NCI-H1930 (cell line): Measurements from ENCODE around the gene SMO.
"Not testable (repeated sequence)": the region's sequence is repeated elsewhere in the genome, so short reads cannot be mapped to it uniquely, and the experiment has no call there.

ENCODE experiments used
- DNase-seq, 2 experiments: peaks; one replicate each; lab custom pipeline; 2025; lab: John Stamatoyannopoulos, UW

The SMO gene

DNA sequence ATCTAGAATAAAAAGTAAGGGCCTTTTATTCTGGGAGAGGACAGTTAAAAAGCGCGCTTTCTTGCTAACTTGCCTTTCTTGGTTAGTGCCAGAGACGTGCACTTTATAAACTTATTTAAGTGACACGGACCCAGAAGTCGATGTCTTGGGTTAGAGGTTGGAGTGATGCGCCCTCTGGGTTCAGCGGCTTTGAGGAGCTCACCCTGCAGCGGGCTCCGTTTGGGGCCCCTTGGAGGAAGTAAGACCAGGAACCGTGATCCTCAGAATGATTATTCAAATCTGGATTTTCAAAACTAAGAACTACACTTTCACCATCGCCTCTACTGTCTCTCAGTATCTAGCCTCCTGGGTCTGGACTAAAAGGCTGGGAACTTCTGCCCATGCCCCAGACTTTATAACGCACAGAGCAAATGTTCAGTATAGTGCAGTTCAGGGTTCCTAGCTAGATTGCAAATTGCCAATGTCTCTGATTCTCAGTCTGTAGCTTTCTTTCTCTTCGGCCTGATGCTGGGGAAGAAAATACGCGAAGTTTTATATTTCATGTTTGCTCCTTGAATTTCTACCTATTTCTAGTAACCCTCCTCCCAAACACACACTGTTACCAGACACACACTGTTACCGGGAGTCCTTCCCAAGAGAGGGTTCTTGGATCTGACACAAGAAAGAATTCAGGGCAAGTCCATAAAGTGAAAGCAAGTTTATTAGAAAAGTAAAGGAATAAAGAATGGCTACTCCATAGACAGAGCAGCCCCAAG is 18.6 kb upstream of the SMO start:
- DNase-seq: no peak

DNA sequence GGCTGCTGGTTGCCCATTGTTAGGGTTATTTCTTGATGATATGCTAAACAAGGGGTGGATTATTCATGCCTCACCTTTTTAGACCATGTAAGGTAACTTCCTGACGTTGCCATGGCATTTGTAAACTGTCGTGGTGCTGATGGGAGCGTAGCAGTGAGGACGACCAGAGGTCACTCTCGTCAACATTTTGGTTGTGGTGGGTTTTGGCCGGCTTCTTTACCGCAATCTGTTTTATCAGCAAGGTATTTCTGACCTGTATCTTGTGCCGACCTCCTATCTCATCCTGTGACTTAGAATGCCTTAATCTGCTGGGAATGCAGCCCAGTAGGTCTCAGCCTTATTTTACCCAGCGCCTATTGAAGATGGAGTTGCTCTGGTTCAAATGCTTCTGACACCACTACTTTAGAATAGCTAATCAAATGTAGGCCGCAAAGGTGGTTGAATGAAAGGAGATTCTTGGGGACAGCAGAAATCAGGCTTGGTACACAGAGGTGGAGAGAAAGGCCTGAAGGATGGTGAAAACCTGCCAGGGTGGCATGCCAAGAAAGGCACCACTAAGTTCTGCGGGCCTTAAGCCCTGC is 17.9 kb upstream of the SMO start:
- DNase-seq: no peak

DNA sequence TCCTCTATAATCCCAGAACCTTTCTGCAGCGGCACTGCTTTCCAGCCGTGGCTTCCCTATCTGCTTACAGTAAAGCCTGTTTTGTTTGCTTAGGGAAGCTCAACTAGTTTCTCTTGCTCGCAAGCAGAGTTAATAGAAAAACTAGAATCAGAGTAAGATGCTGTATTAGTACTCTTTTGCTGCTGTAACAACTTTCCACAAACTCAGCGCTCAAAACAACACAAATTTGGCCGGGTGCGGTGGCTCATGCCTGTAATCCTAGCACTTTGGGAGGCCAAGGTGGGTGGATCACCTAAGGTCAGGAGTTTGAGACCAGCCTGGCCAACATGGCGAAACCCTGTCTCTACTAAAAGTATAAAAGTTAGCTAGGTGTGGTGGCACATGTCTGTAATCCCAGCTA is 14.6 kb upstream of the SMO start:
- not testable (repeated sequence) for DNase-seq

DNA sequence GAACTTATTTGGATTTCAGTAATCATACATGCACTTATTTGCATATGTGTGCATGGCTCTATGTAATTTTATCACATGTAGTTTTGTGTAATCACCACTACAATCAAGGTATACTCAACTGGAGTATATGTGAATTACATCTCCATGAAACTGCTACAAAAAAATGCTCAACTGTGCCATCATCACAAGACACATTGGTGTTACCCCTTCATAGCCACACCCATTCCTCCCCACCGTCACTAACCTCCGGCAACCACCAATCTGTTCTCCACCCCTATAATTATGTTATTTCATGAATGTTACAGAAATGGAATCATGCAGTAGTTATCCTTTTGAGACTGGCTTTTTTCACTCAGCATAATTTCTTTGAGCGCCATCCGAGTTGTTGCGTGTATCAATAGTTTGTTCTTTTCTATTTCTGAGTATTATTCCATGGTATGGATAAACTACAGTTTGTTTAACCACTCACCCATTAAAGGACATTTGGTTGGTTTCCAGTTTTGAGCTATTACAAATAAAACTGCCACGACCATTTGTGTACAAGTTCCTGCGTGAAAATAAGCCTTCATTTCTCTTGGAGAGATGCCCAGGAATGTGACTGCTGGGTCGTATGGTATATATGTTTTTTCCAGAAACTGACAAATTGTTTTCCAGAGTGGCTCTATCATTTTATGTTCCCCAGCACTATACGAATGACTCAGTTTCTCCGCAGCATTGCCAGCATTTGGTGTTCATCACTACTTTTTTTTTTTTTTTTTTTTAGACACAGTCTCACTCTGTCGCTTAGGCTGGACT is 11.3 kb upstream of the SMO start:
- DNase-seq: no peak

DNA sequence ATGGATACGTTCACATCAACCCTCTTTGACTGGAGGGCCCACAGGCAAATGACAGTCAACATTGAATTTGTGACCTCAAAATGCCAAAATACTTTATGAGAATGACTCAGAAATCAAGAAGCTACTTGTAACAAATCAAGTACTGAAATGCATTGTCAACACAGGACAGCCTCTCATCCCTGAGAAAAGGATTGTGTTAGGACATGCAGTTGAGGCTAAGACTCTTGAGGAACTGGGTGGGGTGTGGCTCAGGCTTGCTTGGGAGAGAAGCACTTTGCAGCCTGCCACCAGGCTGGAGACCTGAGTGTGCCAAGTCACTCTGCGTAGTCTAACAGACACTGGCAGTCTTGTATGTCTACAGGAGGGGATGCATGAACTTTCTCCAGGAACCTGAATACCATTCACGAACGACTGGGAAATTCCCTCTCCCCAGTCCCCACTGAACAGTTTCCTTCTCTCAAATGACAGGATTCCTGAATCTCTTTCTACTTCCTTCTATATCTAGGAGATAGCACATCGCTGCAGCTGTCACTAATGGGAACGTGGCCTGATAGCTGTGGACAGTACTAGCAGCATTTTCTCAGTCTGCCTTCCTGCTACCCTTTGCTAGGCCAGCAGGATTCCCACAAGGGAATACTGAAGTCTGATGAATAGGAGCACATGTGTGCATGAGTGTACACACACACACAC is 3.3 kb upstream of the SMO start:
- no peak for DNase-seq

DNA sequence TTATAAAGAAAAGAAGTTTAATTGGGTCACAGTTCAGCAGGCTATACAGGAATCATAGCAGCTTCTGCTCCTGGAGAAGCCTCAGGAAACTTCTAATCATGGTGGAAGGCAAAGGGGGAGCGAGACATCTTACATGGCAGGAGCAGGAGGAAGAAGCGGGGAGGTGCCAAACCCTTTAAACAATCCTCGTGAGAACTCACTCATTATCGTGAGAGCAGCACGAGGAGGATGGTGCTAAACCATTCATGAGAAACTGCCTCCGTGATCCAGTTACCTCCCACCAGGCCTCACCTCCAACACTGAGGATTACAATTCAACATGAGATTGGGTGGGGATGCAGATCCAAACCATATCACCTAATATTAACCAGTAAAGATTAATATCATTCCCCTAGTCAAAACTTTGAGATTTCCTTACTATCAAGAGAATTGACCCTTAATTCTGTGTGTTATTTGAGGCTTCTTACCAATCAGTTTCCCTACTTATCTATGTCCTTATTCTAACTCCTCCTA is 1.6 kb upstream of the SMO start:
- no peak for DNase-seq

DNA sequence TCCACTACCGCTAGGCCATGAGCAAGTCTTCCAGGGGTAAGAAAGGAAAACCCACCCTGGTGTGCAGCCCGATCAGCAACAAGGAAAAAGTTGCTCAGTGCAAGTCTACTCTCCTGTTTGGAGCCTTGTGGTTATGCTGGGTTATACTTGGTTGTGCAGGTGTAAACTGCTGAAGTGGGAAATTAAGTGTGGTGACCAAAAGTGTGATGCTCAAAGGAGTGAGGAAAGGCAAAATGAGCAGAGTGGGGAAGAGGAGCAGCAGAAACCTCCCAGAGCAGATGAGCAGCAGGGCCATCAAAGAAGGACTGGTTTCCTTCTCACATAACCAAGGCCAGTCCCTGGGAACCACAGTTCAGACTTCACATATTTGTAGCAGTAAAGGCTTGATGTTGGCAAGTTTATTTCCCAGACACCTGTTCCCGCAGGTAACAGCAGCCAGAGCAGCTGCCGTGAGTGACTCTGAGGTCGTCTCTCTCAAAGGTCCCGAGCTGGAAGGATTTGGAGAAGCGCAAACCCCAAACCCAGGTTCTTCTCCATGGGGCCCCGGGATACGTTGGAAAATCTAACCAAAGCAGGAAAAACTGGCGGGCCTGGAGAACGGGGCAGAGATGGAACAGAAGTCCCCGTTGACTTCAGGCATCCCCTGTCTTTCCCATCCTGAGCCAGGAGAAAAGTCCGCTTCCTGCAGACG is 607 bp upstream of the SMO start:
- no peak for DNase-seq

DNA sequence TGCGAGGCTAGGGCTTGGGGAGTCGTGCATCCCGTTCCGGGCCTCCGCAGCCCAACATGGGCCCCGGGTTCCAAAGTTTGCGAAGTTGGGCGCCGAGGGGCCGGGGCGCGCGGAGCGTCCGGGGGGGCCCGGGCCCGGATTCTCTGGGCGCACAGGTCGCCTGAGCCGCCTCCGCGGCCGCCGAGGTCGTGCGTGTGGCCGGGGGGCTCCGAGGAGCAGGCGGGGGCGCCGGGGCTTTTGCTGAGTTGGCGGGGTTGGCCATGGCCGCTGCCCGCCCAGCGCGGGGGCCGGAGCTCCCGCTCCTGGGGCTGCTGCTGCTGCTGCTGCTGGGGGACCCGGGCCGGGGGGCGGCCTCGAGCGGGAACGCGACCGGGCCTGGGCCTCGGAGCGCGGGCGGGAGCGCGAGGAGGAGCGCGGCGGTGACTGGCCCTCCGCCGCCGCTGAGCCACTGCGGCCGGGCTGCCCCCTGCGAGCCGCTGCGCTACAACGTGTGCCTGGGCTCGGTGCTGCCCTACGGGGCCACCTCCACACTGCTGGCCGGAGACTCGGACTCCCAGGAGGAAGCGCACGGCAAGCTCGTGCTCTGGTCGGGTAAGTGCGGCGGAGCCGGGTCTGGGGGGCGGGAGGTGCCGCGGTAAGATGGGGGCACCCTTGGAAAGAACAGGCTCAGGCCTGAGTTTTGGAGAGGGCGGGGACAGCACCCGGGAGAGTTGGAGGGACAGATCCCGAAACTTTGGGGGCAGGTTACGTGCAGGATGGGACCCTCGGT is 643 bp downstream of the SMO start:
- DNase-seq: no peak

DNA sequence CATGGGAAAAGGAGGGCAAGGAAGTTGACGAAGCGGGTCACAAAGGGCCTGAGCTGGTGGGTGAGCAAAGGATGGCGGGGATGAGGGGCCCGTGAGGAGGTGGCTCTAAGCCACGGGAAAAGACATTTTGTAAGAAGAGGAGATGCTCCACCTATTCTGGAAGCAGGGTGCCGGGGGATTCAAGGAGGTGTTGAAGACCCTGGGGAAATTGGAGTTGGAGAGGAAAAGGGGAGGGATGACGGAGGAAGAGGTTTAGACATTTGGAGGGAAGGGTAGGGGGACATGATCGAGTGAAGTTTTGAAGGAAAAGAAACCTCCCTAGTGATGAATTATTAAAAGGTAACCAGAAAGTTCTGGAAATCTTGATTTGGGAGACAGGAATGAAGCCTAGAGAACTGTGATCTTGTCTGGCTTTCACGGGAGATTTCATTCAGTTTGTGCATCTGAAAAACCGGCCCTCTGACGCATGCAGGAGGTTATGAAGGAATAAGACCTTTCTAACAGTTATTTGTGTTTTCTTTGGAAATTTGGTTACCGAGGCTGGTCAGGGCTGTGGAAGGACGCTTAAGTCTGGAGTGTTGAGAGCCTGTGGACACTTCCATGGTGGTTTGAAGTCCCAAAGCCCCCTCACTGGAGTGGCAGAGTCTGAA is 1.4 kb downstream of the SMO start:
- DNase-seq: no peak

DNA sequence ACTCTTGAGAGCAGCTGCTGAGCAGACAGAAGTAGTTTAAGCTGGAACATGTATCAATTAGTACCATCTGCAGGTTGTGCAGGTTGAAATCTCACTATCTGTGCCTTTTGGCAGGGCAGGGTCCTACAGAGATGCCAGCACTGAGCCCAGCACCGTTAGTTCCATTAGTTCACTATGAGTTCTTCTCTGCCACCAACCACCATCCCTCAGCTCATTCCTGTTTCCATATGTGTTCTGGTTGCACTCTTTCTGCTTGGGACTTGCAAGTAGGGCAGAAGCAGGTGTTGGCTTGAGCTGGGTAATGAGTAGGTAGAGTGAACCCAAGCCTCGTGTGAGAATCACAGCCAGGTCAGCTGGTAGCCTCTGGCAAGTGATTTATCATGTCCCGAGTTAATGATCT is 2.8 kb downstream of the SMO start:
- DNase-seq: no peak

DNA sequence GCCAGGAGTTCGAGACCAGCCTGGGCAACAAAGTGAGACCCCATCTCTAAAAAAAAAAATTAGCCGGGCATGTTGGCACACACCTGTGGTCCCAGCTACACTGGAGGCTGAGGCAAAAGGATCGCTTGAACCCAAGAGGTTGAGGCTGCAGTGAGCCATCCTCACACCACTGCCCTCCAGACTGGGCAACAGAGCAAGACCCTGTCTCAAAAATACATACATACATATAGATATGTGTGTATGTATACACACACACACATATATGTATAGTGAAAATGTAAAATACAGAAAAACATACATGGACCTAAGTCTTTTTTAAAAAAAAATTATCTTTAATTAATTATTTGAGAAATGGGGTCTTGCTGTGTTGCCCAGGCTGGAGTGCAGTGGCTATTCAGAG is 5.5 kb downstream of the SMO start:
- no peak for DNase-seq

DNA sequence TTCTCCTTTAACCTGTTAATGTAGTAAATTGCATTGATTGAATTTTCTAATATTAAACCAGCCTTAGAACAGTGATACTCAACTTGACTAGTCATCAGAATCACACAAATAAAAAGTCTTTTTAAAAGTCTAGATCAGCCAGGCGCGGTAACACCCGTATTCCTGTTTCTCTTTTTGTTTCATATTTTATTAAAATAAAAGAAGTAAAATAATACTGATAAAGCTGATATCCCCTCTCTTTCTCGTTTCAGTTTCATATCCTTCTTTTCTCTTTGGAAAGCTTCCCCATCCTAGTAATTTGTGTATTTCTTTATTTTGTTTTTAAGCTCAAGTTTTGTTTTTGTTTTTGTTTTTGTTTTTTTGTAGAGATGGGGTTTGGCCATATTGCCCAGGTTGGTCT is 9.3 kb downstream of the SMO start:
- DNase-seq: no peak

DNA sequence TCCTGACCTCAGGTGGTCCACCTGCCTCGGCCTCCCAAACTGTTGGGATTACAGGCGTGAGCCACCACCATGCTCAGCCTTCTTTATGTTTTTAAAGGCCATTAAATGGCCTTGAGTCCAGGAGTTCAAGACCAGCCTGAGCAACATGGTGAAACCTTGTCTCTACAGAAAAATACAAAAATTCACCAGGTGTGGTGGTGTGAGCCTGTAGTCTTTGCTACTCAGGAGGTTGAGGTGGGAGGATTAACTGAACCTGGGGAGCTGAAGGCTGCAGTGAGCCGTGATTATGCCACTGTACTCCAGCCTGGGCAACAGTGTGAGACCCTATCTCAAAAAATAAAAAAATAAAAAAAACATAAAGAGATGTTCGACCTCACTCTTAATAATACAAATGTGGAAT is 11.0 kb downstream of the SMO start:
- DNase-seq: no peak

DNA sequence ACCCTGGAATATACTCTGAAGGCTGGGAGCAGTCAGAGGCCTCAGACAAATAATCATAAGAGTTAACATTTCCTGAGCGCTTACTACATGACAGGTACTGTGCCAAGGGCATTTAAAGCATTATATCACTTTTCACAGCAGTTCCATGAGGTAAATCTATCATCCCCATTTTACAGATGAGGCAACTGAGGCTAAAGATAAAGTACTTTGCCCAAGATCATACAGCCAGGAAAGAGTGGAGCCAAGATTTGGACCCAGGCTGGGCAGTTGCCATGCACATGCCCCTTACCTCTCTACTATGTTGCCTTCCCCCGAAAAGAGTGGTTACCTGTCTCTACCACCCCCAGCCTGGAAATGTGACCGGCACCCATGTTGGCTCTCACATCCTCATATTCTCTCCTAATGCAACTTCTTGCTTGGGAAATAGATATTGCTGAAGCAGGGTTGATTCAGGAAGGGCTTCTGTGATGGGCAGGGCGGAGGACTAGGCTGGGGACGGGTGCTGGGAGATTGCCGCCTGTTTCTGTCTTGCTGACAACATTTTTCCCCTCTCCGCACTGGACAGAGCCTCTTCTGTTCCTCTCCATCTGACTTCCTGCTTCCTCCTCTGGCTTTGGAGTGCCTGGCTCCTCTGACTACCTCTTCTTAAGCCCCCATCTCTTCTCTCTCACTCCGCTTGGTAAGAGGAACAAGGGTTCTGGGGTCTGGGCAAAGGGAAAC is 13.8 kb downstream of the SMO start:
- no peak for DNase-seq

DNA sequence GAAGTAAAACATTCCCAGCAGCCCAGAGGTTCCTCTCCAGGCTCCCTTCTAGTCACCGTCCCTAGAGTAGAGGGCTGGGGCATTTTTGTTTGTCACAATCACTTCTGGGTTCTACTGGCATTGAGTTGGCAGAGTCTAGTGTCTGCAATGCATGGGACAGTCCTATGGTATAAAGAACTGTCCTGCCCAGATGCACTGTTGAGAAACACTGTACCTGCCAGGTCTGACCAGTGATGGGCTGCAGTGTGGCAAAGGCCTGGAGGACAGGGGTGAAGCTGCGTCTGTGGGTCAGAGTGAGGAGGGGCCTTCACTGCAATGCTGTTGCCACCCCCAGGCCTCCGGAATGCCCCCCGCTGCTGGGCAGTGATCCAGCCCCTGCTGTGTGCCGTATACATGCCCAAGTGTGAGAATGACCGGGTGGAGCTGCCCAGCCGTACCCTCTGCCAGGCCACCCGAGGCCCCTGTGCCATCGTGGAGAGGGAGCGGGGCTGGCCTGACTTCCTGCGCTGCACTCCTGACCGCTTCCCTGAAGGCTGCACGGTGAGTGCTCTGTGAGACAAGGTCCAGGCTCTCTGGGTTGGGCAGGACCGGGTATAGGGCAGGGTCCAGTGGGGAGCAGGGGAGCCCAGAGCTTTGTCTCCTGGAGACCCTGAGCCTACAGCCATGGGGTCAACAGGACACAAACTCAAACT is 14.8 kb downstream of the SMO start:
- no peak for DNase-seq

DNA sequence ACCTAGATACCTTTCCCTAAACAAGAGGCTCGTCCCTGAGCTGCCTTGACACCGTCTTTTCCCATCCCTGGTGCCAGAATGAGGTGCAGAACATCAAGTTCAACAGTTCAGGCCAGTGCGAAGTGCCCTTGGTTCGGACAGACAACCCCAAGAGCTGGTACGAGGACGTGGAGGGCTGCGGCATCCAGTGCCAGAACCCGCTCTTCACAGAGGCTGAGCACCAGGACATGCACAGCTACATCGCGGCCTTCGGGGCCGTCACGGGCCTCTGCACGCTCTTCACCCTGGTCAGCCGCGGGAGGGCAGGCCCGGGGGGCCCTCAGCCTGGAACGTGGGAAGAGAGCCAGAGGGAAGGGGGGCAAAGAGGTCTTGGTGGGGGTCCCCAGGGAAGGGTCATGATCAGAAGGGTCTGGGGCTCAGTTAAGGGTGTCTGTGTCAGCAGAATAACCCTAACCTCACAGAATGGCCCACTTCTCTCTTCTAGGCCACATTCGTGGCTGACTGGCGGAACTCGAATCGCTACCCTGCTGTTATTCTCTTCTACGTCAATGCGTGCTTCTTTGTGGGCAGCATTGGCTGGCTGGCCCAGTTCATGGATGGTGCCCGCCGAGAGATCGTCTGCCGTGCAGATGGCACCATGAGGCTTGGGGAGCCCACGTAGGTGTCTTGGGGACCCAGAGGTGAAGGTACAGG is 16.8 kb downstream of the SMO start:
- DNase-seq: no peak

DNA sequence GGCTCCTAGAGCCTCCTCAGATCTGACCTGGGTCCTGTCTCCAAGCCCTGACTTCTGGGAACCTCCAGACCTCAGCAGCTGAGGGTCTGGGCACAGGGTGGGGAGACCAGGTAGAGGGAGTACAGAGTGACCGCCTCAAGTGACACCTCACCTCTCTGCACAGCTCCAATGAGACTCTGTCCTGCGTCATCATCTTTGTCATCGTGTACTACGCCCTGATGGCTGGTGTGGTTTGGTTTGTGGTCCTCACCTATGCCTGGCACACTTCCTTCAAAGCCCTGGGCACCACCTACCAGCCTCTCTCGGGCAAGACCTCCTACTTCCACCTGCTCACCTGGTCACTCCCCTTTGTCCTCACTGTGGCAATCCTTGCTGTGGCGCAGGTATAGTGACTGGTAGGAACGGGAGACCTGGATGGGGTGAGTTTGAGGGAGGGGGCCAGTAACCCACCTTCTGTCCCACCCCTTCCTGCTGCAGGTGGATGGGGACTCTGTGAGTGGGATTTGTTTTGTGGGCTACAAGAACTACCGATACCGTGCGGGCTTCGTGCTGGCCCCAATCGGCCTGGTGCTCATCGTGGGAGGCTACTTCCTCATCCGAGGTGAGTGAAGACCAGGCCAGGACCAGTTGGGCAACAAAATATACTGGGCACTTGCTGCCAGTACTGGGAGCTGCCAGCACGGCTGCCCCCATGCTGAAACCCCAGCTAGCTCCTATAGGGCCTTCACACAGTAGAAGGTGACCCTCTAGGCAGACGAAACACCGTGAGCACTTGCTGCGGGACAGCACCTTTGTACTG is 17.8 kb downstream of the SMO start:
- no peak for DNase-seq

DNA sequence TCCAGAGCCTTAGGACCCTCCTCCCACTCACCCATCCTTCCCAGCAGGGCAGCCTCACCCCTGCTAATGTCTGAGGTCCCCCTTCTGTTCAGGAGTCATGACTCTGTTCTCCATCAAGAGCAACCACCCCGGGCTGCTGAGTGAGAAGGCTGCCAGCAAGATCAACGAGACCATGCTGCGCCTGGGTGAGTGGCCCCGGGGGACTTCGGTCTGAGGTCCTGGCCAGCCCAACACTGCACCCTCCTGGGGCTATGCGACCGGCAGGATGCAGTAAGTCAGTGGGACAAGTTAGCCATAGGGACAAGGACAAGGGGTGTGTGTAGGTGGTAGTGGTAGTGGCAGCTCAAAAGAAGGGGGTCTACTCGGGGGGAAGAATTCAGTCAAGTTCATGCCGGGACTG is 20.2 kb downstream of the SMO start:
- DNase-seq: no peak
